Tibial artery (tissue), 4 donors: ENCODE measurements around the gene STARD9.

ENCODE experiments used
- DNase-seq, 2 donors: peaks; one replicate each; pipeline ENCODE4 v3.0.0-alpha.2; 2019
- H3K27ac ChIP-seq, 2 donors: fragments of 200-600 bp; sonication (generic) in 1 of 2; 1 replicate in 1 of 2; 2 replicates in 1 of 2; pipeline ENCODE4 v1.5.1; 2018 to 2019; ENCODE audit warnings: mild to moderate bottlenecking in 1 of 2
- H3K27me3 ChIP-seq, 2 donors: fragments of 200-600 bp; sonication (generic) in 1 of 2; one replicate each; pipeline versions ENCODE4 v1.5.1 to v1.6.0; 2016 to 2019
- H3K36me3 ChIP-seq, 3 donors: fragments of 200-600 bp; sonication (generic) in 2 of 3; one replicate each; pipeline ENCODE4 v1.5.1; 2016 to 2019; ENCODE audit warnings: mild to moderate bottlenecking in 2 of 3
- H3K4me1 ChIP-seq, 4 donors: fragments of 200-600 bp; sonication (generic) in 2 of 4; 1 replicate in 3 of 4; 2 replicates in 1 of 4; pipeline ENCODE4 v1.5.1; 2016 to 2019
- H3K4me3 ChIP-seq, 2 donors: fragments of 200-600 bp; sonication (generic) in 1 of 2; 1 replicate in 1 of 2; 2 replicates in 1 of 2; pipeline ENCODE4 v1.5.1; 2018 to 2019; ENCODE audit warnings: mild to moderate bottlenecking in 2 of 2
- H3K9me3 ChIP-seq, 3 donors: fragments of 200-600 bp; sonication (generic) in 1 of 3; one replicate each; pipeline ENCODE4 v1.5.1; 2016 to 2019
- intact Hi-C: fragments of 100-400 bp; cut with DNase I; formaldehyde crosslinking; loops from one replicate; pipeline ENCODE4 v1.15.0; 2023; ENCODE audit warnings: low total_unique reads
- TF ChIP-seq, protein P1 (sequence below), 2 experiments: fragments of 200-600 bp in 1 of 2; fragments of 450-650 bp in 1 of 2; IDR thresholded peaks; one replicate each; pipeline ENCODE4 v1.5.1; 2017 to 2019; ENCODE audit warnings: antibody characterized with exemption in 2 of 2, mild to moderate bottlenecking in 1 of 2, moderate library complexity in 1 of 2

STARD9 gene

DNA sequence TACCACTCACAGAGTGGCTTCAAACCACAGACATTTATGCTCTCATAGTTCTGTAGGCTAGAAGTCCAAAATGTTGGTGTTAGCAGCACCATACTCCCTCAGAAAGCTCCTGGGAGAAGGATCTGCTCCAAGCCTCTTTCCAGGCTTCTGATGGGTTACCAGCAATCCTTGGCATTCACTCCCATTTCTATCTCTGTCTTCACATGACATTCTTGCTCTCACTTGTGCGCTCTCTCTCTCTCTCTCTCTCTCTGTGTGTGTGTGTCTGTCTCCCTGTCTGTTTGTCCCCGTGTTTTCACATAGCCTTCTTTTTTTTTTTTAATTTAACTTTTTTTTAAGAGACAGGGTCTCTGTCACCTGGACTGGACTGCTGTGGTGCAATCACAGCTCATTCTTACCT, 135.3 kb downstream of the STARD9 start:
- DNase-seq, result no peak
- intact Hi-C loops, result no loop called here
- no peak overlapping the region for H3K4me3 ChIP-seq
- TF ChIP-seq, protein P1, sequence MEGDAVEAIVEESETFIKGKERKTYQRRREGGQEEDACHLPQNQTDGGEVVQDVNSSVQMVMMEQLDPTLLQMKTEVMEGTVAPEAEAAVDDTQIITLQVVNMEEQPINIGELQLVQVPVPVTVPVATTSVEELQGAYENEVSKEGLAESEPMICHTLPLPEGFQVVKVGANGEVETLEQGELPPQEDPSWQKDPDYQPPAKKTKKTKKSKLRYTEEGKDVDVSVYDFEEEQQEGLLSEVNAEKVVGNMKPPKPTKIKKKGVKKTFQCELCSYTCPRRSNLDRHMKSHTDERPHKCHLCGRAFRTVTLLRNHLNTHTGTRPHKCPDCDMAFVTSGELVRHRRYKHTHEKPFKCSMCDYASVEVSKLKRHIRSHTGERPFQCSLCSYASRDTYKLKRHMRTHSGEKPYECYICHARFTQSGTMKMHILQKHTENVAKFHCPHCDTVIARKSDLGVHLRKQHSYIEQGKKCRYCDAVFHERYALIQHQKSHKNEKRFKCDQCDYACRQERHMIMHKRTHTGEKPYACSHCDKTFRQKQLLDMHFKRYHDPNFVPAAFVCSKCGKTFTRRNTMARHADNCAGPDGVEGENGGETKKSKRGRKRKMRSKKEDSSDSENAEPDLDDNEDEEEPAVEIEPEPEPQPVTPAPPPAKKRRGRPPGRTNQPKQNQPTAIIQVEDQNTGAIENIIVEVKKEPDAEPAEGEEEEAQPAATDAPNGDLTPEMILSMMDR (IDR thresholded peaks at IDR 0.05), result no peak
- H3K27me3 ChIP-seq, result no peaks in the 10 kb centered on the region
- peaks cover 0 to 12% (median 2%) of the 10 kb centered on the region in 3 donors for H3K36me3 ChIP-seq
- H3K4me1 ChIP-seq, result peaks cover 0 to 19% (median 4%) of the 10 kb centered on the region in 4 donors
- no peak overlapping the region for H3K27ac ChIP-seq
- H3K9me3 ChIP-seq, result no peaks in the 10 kb centered on the region

DNA sequence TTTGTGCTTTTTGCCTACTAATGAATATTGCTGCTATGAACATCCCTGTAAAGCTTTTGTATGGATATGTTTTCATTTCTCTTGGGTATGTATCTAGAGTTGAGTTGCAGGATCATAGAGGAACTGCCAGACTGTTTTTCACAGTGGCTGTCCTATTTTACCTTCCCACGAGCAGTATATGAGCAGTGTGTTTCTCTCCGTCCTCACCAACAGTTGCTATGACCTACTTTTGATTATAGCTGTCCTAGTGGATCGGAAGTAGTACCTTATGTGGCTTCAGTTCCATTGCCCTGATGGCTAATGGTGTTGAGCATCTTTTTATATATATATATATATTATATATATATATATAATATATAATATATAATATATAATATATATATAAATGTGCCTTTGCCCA, 136.3 kb downstream of the STARD9 start:
- TF ChIP-seq, protein P1 (IDR thresholded peaks at IDR 0.05), result no peak
- Histone ChIP-seq H3K4me3 (no peak overlapping the region), H3K4me1 (peaks cover 0 to 16% (median 4%) of the 10 kb centered on the region in 4 donors), H3K27ac (no peak overlapping the region), H3K36me3 (peaks cover 0 to 15% (median 0%) of the 10 kb centered on the region in 3 donors), H3K27me3 (no peaks in the 10 kb centered on the region), H3K9me3 (no peaks in the 10 kb centered on the region)
- no peak for DNase-seq
- intact Hi-C loops, result no loop called here

DNA sequence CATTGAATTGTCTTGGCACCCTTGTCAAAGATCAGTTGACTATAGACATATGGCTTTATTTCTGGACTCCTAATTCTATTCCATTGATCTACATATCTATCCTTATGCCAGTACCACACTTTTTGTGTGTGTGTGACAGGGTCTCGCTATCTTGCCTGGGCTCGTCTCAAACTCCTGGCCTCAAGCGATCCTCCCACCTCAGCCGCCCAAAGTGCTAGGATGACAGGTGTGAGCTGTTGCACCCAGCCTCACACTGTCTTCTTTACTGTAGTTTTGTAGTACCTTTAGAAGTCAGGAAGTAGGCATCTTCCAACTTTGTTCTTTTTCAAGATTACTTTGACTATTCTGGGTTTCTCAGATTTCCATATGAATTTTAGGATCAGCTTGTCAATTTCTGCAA, 137.2 kb downstream of the STARD9 start:
- no peak overlapping the region for H3K27ac ChIP-seq
- H3K4me3 ChIP-seq, result no peak overlapping the region
- intact Hi-C loops, result no loop called here
- DNase-seq, result no peak
- no peaks in the 10 kb centered on the region for H3K27me3 ChIP-seq
- peaks cover 4 to 23% (median 4%) of the 10 kb centered on the region in 3 donors for H3K36me3 ChIP-seq
- TF ChIP-seq, protein P1 (IDR thresholded peaks at IDR 0.05), result no peak
- H3K4me1 ChIP-seq, result peaks cover 0 to 8% (median 1%) of the 10 kb centered on the region in 4 donors
- no peaks in the 10 kb centered on the region for H3K9me3 ChIP-seq

DNA sequence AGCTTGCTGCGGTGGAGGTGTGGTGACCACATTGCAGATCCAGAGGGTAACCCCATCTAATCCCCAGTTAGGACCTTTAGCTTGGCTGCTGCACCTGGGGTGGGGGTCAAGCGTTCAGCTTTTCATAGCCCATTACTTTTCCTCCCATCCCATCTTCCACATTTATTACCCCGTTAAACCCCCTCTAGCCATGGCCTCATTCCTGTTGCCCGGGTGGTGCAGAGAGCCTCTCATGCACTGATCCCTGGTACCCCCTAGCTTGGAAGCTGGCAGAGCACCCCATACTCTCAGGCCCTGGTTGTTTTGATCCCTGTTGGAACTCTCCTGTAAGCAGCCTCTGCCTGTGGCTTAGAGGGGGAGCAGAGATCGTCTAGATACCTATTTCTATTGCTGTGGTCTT, 140.7 kb downstream of the STARD9 start:
- no peak for DNase-seq
- TF ChIP-seq, protein P1 (IDR thresholded peaks at IDR 0.05), result no peak
- no peaks in the 10 kb centered on the region for H3K27me3 ChIP-seq
- no peaks in the 10 kb centered on the region for H3K9me3 ChIP-seq
- H3K4me3 ChIP-seq, result no peak overlapping the region
- intact Hi-C loops, result no loop called here
- H3K27ac ChIP-seq, result no peak overlapping the region
- H3K36me3 ChIP-seq, result peaks cover 31 to 48% (median 33%) of the 10 kb centered on the region in 3 donors
- peaks cover 0 to 2% (median 0%) of the 10 kb centered on the region in 4 donors for H3K4me1 ChIP-seq

DNA sequence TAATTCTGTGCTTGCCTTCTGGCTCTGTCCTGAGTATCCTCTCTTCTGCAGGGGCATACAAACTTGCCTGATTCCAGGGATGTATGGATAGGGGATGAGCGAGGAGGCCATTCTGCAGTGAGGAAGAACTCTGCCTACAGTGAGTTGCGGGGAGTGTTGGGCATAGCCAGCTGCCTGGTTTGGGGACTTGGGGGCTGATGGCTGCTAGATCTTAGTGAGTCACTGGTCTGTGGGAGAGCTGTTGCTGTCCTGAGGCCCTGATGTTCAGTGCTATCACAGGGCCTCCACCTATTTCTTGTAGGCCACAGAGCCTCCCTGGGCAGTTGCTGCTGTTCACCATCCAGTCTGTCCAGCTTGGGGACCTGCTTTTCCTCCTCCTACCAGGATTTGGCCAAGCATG, 141.2 kb downstream of the STARD9 start:
- H3K9me3 ChIP-seq, result no peaks in the 10 kb centered on the region
- H3K36me3 ChIP-seq, result peaks cover 33 to 50% (median 36%) of the 10 kb centered on the region in 3 donors
- TF ChIP-seq, protein P1 (IDR thresholded peaks at IDR 0.05), result no peak
- no peak overlapping the region for H3K27ac ChIP-seq
- intact Hi-C loops, result no loop called here
- H3K27me3 ChIP-seq, result no peaks in the 10 kb centered on the region
- peaks cover 0 to 3% (median 0%) of the 10 kb centered on the region in 4 donors for H3K4me1 ChIP-seq
- no peak overlapping the region for H3K4me3 ChIP-seq
- no peak for DNase-seq

DNA sequence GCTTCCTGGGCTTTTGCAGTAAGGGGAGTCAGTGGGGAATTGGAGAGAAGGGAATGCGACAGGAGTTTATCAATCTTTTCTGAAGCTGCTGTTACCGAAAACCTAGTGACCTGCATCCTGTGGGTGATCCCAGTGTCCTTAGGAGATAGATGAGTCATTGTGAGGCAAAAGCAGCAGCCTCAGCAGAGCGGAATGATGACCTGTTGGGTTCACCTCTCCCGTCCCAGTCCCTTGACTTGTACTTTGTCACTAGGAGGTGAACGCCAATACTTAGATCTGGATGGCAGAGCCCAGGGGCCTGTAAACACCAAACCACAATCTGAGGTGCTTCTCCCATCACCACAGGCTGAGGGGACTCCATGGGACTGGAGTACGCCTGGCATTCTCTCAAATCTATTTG, 143.6 kb downstream of the STARD9 start:
- Histone ChIP-seq H3K4me1 (peaks cover 0 to 3% (median 0%) of the 10 kb centered on the region in 4 donors), H3K36me3 (peaks cover 45 to 74% (median 59%) of the 10 kb centered on the region in 3 donors), H3K27ac (no peak overlapping the region), H3K9me3 (no peaks in the 10 kb centered on the region), H3K4me3 (no peak overlapping the region), H3K27me3 (no peaks in the 10 kb centered on the region)
- intact Hi-C loops, result no loop called here
- TF ChIP-seq, protein P1 (IDR thresholded peaks at IDR 0.05), result no peak
- DNase-seq, result no peak
